ENCODE measurements around the gene DNPH1. TPM values are rescaled to one million over a fixed set of nuclear protein-coding genes. Genes with fewer than 3 reads are reported as not detected.
A peak's percentile ranks its signal among the peaks of the same experiment; 100 is the strongest.

The DNPH1 gene
- total and polyA plus RNA-seq, 10 of the 15 experiments (the other 5 are each of a cell fraction or from before 2014, with no cell fraction given), result 7.0 to 136 (median 67.7) TPM

GRCh38 chr6:43181942-43182860, 47.1 kb downstream of the DNPH1 start, which contains the start of gene CUL9 (continued):
- TF ChIP-seq POLR2AphosphoS2 (IDR thresholded peaks at IDR 0.05; ENCODE audit: low read depth, low read length) (peak; percentile 75; the same call in 1 of the 2 replicates), LARP7 (IDR thresholded peaks at IDR 0.05) (peak; percentile 97), PAX5 (IDR thresholded peaks at IDR 0.05; ENCODE audit: borderline replicate concordance, low read depth, low read length) (peak; percentile 95), CHD2 (IDR thresholded peaks at IDR 0.05; ENCODE audit: borderline replicate concordance, low read depth, low read length) (0 out of 2 replicates have a peak, but pooled peaks have one; percentile 57), WRNIP1 (IDR thresholded peaks at IDR 0.05; ENCODE audit: borderline replicate concordance, low read depth, low read length) (no peak), NBN (IDR thresholded peaks at IDR 0.05) (peak; percentile 48; the same call in 1 of the 2 replicates), SMARCA5 (IDR thresholded peaks at IDR 0.05) (0 out of 2 replicates have a peak, but pooled peaks have one; percentile 41), YY1 (IDR thresholded peaks at IDR 0.05; ENCODE audit: low read depth, low read length) (peak; percentile 74; the same call in 1 of the 2 replicates), MYB (IDR thresholded peaks at IDR 0.05; ENCODE audit: borderline replicate concordance, low read depth, low read length) (no peak), POLR2AphosphoS5 (IDR thresholded peaks at IDR 0.05; ENCODE audit: low read length) (peak; percentile 90), NFYB (IDR thresholded peaks at IDR 0.05; ENCODE audit: insufficient read depth, low read depth, low read length) (no peak), POLR2A (IDR thresholded peaks at IDR 0.05; ENCODE audit: low read depth, low read length) (peak; percentile 89), ZNF207 (IDR thresholded peaks at IDR 0.05; ENCODE audit: borderline replicate concordance) (peak; percentile 76), STAT1 (conservative IDR thresholded peaks at IDR 0.05) (no peak), ETV6 (conservative IDR thresholded peaks at IDR 0.05 in 1 of 2, IDR thresholded peaks at IDR 0.05 in 1 of 2; ENCODE audit: borderline replicate concordance in 1 of 2, low read depth in 1 of 2) (0 out of 4 replicates have a peak, but pooled peaks of 1 of the 2 experiments have one; percentile 4), FOXK2 (IDR thresholded peaks at IDR 0.05) (peak; percentile 85), RELA (IDR thresholded peaks at IDR 0.05; ENCODE audit: borderline replicate concordance, partially characterized antibody) (peak; percentile 27), JUNB (IDR thresholded peaks at IDR 0.05) (no peak), KAT2A (conservative IDR thresholded peaks at IDR 0.05; ENCODE audit: control insufficient read depth, low read depth, low read length) (no peak), SIN3A (IDR thresholded peaks at IDR 0.05; ENCODE audit: low read depth, low read length) (peak; percentile 59; the same call in 1 of the 2 replicates), RUNX3 (IDR thresholded peaks at IDR 0.05; ENCODE audit: low read length) (peak; percentile 3; the same call in 1 of the 2 replicates), SREBF2 (IDR thresholded peaks at IDR 0.05; ENCODE audit: low read length) (no peak), MYC (IDR thresholded peaks at IDR 0.05; ENCODE audit: insufficient read depth, insufficient read length, insufficient replicate concordance, low read length, severe bottlenecking) (peak; percentile 54), MXI1 (IDR thresholded peaks at IDR 0.05; ENCODE audit: low read depth, low read length) (peak; percentile 69), EED (IDR thresholded peaks at IDR 0.05; ENCODE audit: low read depth) (peak; percentile 30; the same call in 1 of the 2 replicates), SMAD5 (IDR thresholded peaks at IDR 0.05; ENCODE audit: low read depth) (no peak), KLF5 (IDR thresholded peaks at IDR 0.05; ENCODE audit: partially characterized antibody) (peak; percentile 79)
- TF ChIP-seq, protein P1, sequence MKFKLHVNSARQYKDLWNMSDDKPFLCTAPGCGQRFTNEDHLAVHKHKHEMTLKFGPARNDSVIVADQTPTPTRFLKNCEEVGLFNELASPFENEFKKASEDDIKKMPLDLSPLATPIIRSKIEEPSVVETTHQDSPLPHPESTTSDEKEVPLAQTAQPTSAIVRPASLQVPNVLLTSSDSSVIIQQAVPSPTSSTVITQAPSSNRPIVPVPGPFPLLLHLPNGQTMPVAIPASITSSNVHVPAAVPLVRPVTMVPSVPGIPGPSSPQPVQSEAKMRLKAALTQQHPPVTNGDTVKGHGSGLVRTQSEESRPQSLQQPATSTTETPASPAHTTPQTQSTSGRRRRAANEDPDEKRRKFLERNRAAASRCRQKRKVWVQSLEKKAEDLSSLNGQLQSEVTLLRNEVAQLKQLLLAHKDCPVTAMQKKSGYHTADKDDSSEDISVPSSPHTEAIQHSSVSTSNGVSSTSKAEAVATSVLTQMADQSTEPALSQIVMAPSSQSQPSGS (IDR thresholded peaks at IDR 0.05; ENCODE audit: low read length), result no peak
- TF ChIP-seq, protein P2, sequence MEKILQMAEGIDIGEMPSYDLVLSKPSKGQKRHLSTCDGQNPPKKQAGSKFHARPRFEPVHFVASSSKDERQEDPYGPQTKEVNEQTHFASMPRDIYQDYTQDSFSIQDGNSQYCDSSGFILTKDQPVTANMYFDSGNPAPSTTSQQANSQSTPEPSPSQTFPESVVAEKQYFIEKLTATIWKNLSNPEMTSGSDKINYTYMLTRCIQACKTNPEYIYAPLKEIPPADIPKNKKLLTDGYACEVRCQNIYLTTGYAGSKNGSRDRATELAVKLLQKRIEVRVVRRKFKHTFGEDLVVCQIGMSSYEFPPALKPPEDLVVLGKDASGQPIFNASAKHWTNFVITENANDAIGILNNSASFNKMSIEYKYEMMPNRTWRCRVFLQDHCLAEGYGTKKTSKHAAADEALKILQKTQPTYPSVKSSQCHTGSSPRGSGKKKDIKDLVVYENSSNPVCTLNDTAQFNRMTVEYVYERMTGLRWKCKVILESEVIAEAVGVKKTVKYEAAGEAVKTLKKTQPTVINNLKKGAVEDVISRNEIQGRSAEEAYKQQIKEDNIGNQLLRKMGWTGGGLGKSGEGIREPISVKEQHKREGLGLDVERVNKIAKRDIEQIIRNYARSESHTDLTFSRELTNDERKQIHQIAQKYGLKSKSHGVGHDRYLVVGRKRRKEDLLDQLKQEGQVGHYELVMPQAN (conservative IDR thresholded peaks at IDR 0.05), result peak; percentile 77
